Measurements from ENCODE around the gene CCT3.

- no peak for TF ChIP-seq CTCF (conservative IDR thresholded peaks at IDR 0.05 in 1 of 2, IDR thresholded peaks at IDR 0.05 in 1 of 2; ENCODE audit: low read depth in 1 of 2, low read length in 2 of 2)
- TF ChIP-seq EZH2 (IDR thresholded peaks at IDR 0.05; ENCODE audit: low read length, missing control alignments): peak; percentile 41
These were observed 49.1 kb upstream of the CCT3 start for GRCh38 chr1:156386949-156387869.

All from fibroblast of lung (primary cell).